ENCODE results near the gene CCDC51. TPM values are rescaled to one million over a fixed set of nuclear protein-coding genes. Genes with fewer than 3 reads are reported as not detected.

Gene CCDC51
- total RNA-seq, 1 experiment from 2014 or later = 31.9 TPM

- no peak for TF ChIP-seq CTCF (IDR thresholded peaks at IDR 0.05; ENCODE audit: unreplicated experiment)
- Mint-ChIP-seq H3K4me1 (ENCODE audit: insufficient read depth, unreplicated experiment) (no peaks in the 10 kb centered on the region), H3K27ac (ENCODE audit: low read depth, unreplicated experiment) (no peak overlapping the region), H3K4me3 (ENCODE audit: unreplicated experiment) (no peak overlapping the region), H3K36me3 (ENCODE audit: insufficient read depth, unreplicated experiment) (peaks cover 15% of the 10 kb centered on the region), H3K9me3 (ENCODE audit: unreplicated experiment) (no peaks in the 10 kb centered on the region), H3K27me3 (ENCODE audit: insufficient read depth, unreplicated experiment) (no peaks in the 10 kb centered on the region)
- POLR2A ChIA-PET = no interaction called here
- no peak for DNase-seq (ENCODE audit: unreplicated experiment)
- BruUV-seq (replicated peaks) = no TSS peak
- intact Hi-C loops (cut with micrococcal nuclease) = no loop called here
- CTCF ChIA-PET = no interaction called here
Measured at GRCh38 chr3:48478626-48479555, 39.0 kb upstream of the CCDC51 start.

GRCh38 chr3:48477959-48478520 is 38.1 kb upstream of the CCDC51 start:
- intact Hi-C loops (cut with micrococcal nuclease) = no loop called here
- H3K9me3 Mint-ChIP-seq (ENCODE audit: unreplicated experiment) = no peaks in the 10 kb centered on the region
- no TSS peak for BruUV-seq (replicated peaks)
- no peaks in the 10 kb centered on the region for H3K27me3 Mint-ChIP-seq (ENCODE audit: insufficient read depth, unreplicated experiment)
- no peak for TF ChIP-seq CTCF (IDR thresholded peaks at IDR 0.05; ENCODE audit: unreplicated experiment)
- peaks cover 15% of the 10 kb centered on the region for H3K36me3 Mint-ChIP-seq (ENCODE audit: insufficient read depth, unreplicated experiment)
- H3K4me3 Mint-ChIP-seq (ENCODE audit: unreplicated experiment) = no peak overlapping the region
- ChIA-PET POLR2A (no interaction called here), CTCF (no interaction called here)
- no peak for DNase-seq (ENCODE audit: unreplicated experiment)
- no peak overlapping the region for H3K27ac Mint-ChIP-seq (ENCODE audit: low read depth, unreplicated experiment)
- H3K4me1 Mint-ChIP-seq (ENCODE audit: insufficient read depth, unreplicated experiment) = peaks cover 5% of the 10 kb centered on the region

GRCh38 chr3:48476426-48477053 is 36.6 kb upstream of the CCDC51 start:
- Mint-ChIP-seq H3K27me3 (ENCODE audit: insufficient read depth, unreplicated experiment) (no peaks in the 10 kb centered on the region), H3K4me1 (ENCODE audit: insufficient read depth, unreplicated experiment) (peaks cover 5% of the 10 kb centered on the region), H3K4me3 (ENCODE audit: unreplicated experiment) (no peak overlapping the region), H3K9me3 (ENCODE audit: unreplicated experiment) (no peaks in the 10 kb centered on the region), H3K36me3 (ENCODE audit: insufficient read depth, unreplicated experiment) (peaks cover 21% of the 10 kb centered on the region), H3K27ac (ENCODE audit: low read depth, unreplicated experiment) (no peak overlapping the region)
- no TSS peak for BruUV-seq (replicated peaks)
- intact Hi-C loops (cut with micrococcal nuclease) = no loop called here
- TF ChIP-seq CTCF (IDR thresholded peaks at IDR 0.05; ENCODE audit: unreplicated experiment) = no peak
- ChIA-PET POLR2A (interaction anchor here (0.7 kb wide), 1 partner anchor 10 kb away, joined by 4 read pairs; no protein-coding TSS in a partner anchor), CTCF (interaction anchor here (0.6 to 1.6 kb wide), 3 partner anchors 9 to 69 kb away, joined by 3 to 5 read pairs (median 4); no protein-coding TSS in a partner anchor)
- no peak for DNase-seq (ENCODE audit: unreplicated experiment)

GRCh38 chr3:48475188-48475587 is 35.3 kb upstream of the CCDC51 start:
- POLR2A ChIA-PET = interaction anchor here (0.6 kb wide), 1 partner anchor 17 kb away, joined by 4 read pairs; no protein-coding TSS in a partner anchor
- Mint-ChIP-seq H3K27me3 (ENCODE audit: insufficient read depth, unreplicated experiment) (no peaks in the 10 kb centered on the region), H3K9me3 (ENCODE audit: unreplicated experiment) (no peaks in the 10 kb centered on the region), H3K27ac (ENCODE audit: low read depth, unreplicated experiment) (no peak overlapping the region), H3K4me3 (ENCODE audit: unreplicated experiment) (no peak overlapping the region), H3K4me1 (ENCODE audit: insufficient read depth, unreplicated experiment) (peaks cover 6% of the 10 kb centered on the region), H3K36me3 (ENCODE audit: insufficient read depth, unreplicated experiment) (peaks cover 21% of the 10 kb centered on the region)
- CTCF ChIA-PET = no interaction called here
- BruUV-seq (replicated peaks) = no TSS peak
- no peak for TF ChIP-seq CTCF (IDR thresholded peaks at IDR 0.05; ENCODE audit: unreplicated experiment)
- no peak for DNase-seq (ENCODE audit: unreplicated experiment)
- intact Hi-C loops (cut with micrococcal nuclease) = no loop called here

All from MCF 10A (cell line).